Upper lobe of left lung (tissue), 6 donors: ENCODE measurements around the gene ADPRHL1. TPM values are rescaled to one million over a fixed set of nuclear protein-coding genes. Genes with fewer than 3 reads are reported as not detected.
A peak's percentile ranks its signal among the peaks of the same experiment; 100 is the strongest.

Experiments
- ATAC-seq, 2 donors: fragments of 200-7000 bp; cut with Tn5 transposase; one replicate each; pipeline ENCODE4 v1.9.1; 2022; ENCODE audit warnings: mild to moderate bottlenecking in 2 of 2, moderate library complexity in 2 of 2; ENCODE audit not compliant: low FRiP score in 2 of 2
- DNase-seq, 2 donors: peaks; one replicate each; pipeline ENCODE4 v3.0.0-alpha.2; 2019 to 2020
- H3K27ac ChIP-seq, 4 donors: fragments of 200-600 bp; sonication (generic); one replicate each; pipeline ENCODE4 v1.5.1; 2016 to 2019
- H3K27me3 ChIP-seq, 4 donors: fragments of 200-600 bp; sonication (generic); one replicate each; pipeline ENCODE4 v1.5.1; 2017 to 2019
- H3K36me3 ChIP-seq, 4 donors: fragments of 200-600 bp; sonication (generic); one replicate each; pipeline ENCODE4 v1.5.1; 2016 to 2019
- H3K4me1 ChIP-seq, 4 donors: fragments of 200-600 bp; sonication (generic); one replicate each; pipeline ENCODE4 v1.5.1; 2018 to 2019
- H3K4me3 ChIP-seq, 4 donors: fragments of 200-600 bp; sonication (generic); one replicate each; pipeline ENCODE4 v1.5.1; 2017 to 2019; ENCODE audit warnings: mild to moderate bottlenecking in 2 of 4, moderate library complexity in 1 of 4
- H3K9me3 ChIP-seq, 4 donors: fragments of 200-600 bp; sonication (generic); one replicate each; pipeline ENCODE4 v1.5.1; 2018 to 2019
- CTCF ChIP-seq, 6 experiments: fragments of 450-650 bp in 4 of 6; fragments of 200-600 bp in 2 of 6; sonication (generic) in 2 of 6; IDR thresholded peaks; one replicate each; pipeline ENCODE4 v1.5.1; 2016 to 2019; ENCODE audit warnings: antibody characterized with exemption in 6 of 6
- EP300 ChIP-seq, 4 donors: sonication (generic); formaldehyde crosslinking; IDR thresholded peaks; one replicate each; pipeline ENCODE4 v1.5.1; 2017; ENCODE audit warnings: antibody characterized with exemption in 4 of 4, control low read depth in 2 of 4
- POLR2A ChIP-seq, 4 donors: fragments of 450-650 bp; IDR thresholded peaks; one replicate each; pipeline ENCODE4 v1.5.1; 2016 to 2017; ENCODE audit warnings: antibody characterized with exemption in 4 of 4, mild to moderate bottlenecking in 2 of 4
- POLR2AphosphoS5 ChIP-seq, 2 donors: sonication (generic); formaldehyde crosslinking; IDR thresholded peaks; one replicate each; pipeline ENCODE4 v1.5.1; 2017; ENCODE audit warnings: antibody characterized with exemption in 2 of 2
- WGBS, 2 donors: methylation state at CpG; one replicate each; pipeline ENCODE4 v1.1.5; 2017 to 2018; 5-methylcytosine and 5-hydroxymethylcytosine counted together
- total RNA-seq, 6 donors: library from RNA; depleted of rRNA in 4 of 6; stranded (reverse); fragments of >200 nt in 4 of 6; gene quantifications; one replicate each; pipeline versions ENCODE4 v1.1.0 to v1.2.1, GENCODE V29; 2016 to 2021
- donor health status: DM: no; HTN: no; CAD: no; lungs with moderate emphysema.
- donor health status: DM: no; HTN: yes; CAD: no; lungs with severe emphysema.

The ADPRHL1 gene
- total RNA-seq, 6 donors from 2014 or later = 0.59 to 6.3 (median 2.8) TPM

- Histone ChIP-seq H3K4me1 (peaks cover 0 to 9% (median 4%) of the 10 kb centered on the region in 4 donors), H3K4me3 (no peak overlapping the region), H3K36me3 (no peaks in the 10 kb centered on the region), H3K9me3 (no peaks in the 10 kb centered on the region), H3K27me3 (peaks cover 0 to 5% (median 0%) of the 10 kb centered on the region in 4 donors), H3K27ac (no peak overlapping the region)
- 83 to 86% methylated on average over 32 to 34 of the region's 41 CpGs for WGBS, 2 donors
- ATAC-seq (no peak), DNase-seq (peak in 1 of 2 donors; percentile 73)
- no peak for TF ChIP-seq POLR2AphosphoS5 (IDR thresholded peaks at IDR 0.05)
- TF ChIP-seq POLR2A (IDR thresholded peaks at IDR 0.05) = no peak
- no peak for TF ChIP-seq EP300 (IDR thresholded peaks at IDR 0.05)
- no peak for TF ChIP-seq CTCF (IDR thresholded peaks at IDR 0.05)
Observed at GRCh38 chr13:113407531-113408393, 45.5 kb downstream of the ADPRHL1 start.

DNA sequence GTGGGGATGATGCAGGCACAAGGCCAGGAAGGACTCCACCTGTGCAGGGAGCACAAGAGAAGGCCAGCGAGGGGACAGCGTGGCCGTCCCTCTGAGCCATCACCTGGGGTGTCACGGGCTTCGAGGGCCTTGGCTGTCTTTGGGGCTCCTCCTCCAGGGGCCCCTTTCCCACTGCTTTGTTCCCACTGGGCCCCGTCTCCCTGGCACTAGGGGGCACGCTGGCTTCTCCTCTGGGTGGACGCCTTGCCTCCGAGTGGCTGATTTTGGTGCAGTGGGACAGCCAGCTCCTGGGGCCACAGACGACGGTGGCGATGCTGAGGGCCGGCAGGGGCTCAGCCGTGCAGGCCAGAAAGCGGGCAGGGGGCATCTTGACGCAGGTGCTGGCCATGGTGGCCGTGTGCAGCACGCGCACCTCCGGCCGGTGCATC is 46.2 kb downstream of the ADPRHL1 start:
- DNase-seq = peak in 1 of 2 donors; percentile 68
- TF ChIP-seq CTCF (IDR thresholded peaks at IDR 0.05) (no peak), POLR2AphosphoS5 (IDR thresholded peaks at IDR 0.05) (no peak)
- Histone ChIP-seq H3K4me3 (no peak overlapping the region), H3K27ac (no peak overlapping the region), H3K36me3 (no peaks in the 10 kb centered on the region), H3K4me1 (peaks cover 0 to 9% (median 4%) of the 10 kb centered on the region in 4 donors), H3K9me3 (no peaks in the 10 kb centered on the region), H3K27me3 (peaks cover 0 to 5% (median 0%) of the 10 kb centered on the region in 4 donors)
- WGBS, 2 donors = 88 to 93% methylated on average over 14 to 21 of the region's 21 CpGs
- ATAC-seq = no peak

GRCh38 chr13:113406321-113407102 is 46.8 kb downstream of the ADPRHL1 start:
- H3K27me3 ChIP-seq = peaks cover 0 to 5% (median 0%) of the 10 kb centered on the region in 4 donors

More at GRCh38 chr13:113406321-113407102, 46.8 kb downstream of the ADPRHL1 start:
- DNase-seq (peak in 1 of 2 donors; percentile 56), ATAC-seq (no peak)
- Histone ChIP-seq H3K9me3 (no peaks in the 10 kb centered on the region), H3K4me3 (no peak overlapping the region), H3K4me1 (peaks cover 0 to 9% (median 4%) of the 10 kb centered on the region in 4 donors), H3K27ac (no peak overlapping the region), H3K36me3 (no peaks in the 10 kb centered on the region)
- TF ChIP-seq CTCF (IDR thresholded peaks at IDR 0.05) (no peak), POLR2AphosphoS5 (IDR thresholded peaks at IDR 0.05) (no peak), EP300 (IDR thresholded peaks at IDR 0.05) (no peak), POLR2A (IDR thresholded peaks at IDR 0.05) (no peak)
- WGBS, 2 donors = 72 to 75% methylated on average over 10 to 28 of the region's 28 CpGs
